CD14-positive monocyte (primary cell): ENCODE data around the gene FBXL16. TPM values are rescaled to one million over a fixed set of nuclear protein-coding genes. Genes with fewer than 3 reads are reported as not detected.

Experiments
- DNase-seq, 3 donors: peaks; one replicate each; pipeline ENCODE4 v3.0.0-alpha.2; 2011 to 2022
- H2AFZ ChIP-seq: 2 replicates; pipeline ENCODE4 v1.6.0; 2012; ENCODE audit warnings: mild to moderate bottlenecking, low read depth, low read length, inconsistent platforms; ENCODE audit not compliant: insufficient read depth, poor library complexity, severe bottlenecking
- H3K27ac ChIP-seq, 2 donors: 1 replicate in 1 of 2; 2 replicates in 1 of 2; pipeline ENCODE4 v1.5.1; 2012 to 2013; ENCODE audit warnings: low read length in 2 of 2, control low read depth in 1 of 2, inconsistent platforms in 1 of 2, low read depth in 1 of 2, mild to moderate bottlenecking in 1 of 2
- H3K27me3 ChIP-seq, 2 donors: one replicate each; pipeline versions ENCODE4 v1.6.0 to v1.6.1; 2011 to 2013; ENCODE audit warnings: low read length in 2 of 2; ENCODE audit not compliant: control insufficient read depth in 2 of 2, insufficient read depth in 2 of 2
- H3K36me3 ChIP-seq, 2 donors: replicated peaks in 1 of 2; 1 replicate in 1 of 2; 2 replicates in 1 of 2; pipeline versions ENCODE4 v1.5.1 to v1.6.1; 2012 to 2013; ENCODE audit warnings: low read length in 2 of 2, control low read depth in 1 of 2, inconsistent platforms in 1 of 2, mild to moderate bottlenecking in 1 of 2; ENCODE audit not compliant: insufficient read depth in 2 of 2, control insufficient read depth in 1 of 2
- H3K4me1 ChIP-seq, 2 donors: 1 replicate in 1 of 2; 2 replicates in 1 of 2; pipeline versions ENCODE4 v1.5.1 to v1.6.1; 2012 to 2013; ENCODE audit warnings: low read length in 2 of 2, control low read depth in 1 of 2, inconsistent platforms in 1 of 2, mild to moderate bottlenecking in 1 of 2, moderate library complexity in 1 of 2; ENCODE audit not compliant: insufficient read depth in 2 of 2, control insufficient read depth in 1 of 2
- H3K4me2 ChIP-seq: replicated peaks from 2 replicates; pipeline ENCODE3; 2012; ENCODE audit warnings: low read length, moderate library complexity, mild to moderate bottlenecking; ENCODE audit not compliant: poor library complexity, severe bottlenecking; ENCODE audit errors: extremely low read depth
- H3K4me3 ChIP-seq, 3 experiments: fragments of 200-600 bp in 1 of 3; sonication (generic) in 1 of 3; replicated peaks in 1 of 3; 1 replicate in 2 of 3; 2 replicates in 1 of 3; pipeline ENCODE4 v1.5.1; 2011 to 2013; ENCODE audit warnings: low read length in 3 of 3, mild to moderate bottlenecking in 3 of 3, control low read depth in 2 of 3, low read depth in 2 of 3, inconsistent platforms in 1 of 3, moderate library complexity in 1 of 3
- H3K79me2 ChIP-seq: 2 replicates; pipeline ENCODE4 v1.6.0; 2012; ENCODE audit warnings: mild to moderate bottlenecking, control low read depth, inconsistent platforms, low read length, moderate library complexity; ENCODE audit not compliant: insufficient read depth
- H3K9ac ChIP-seq: 2 replicates; pipeline ENCODE4 v1.6.0; 2017; ENCODE audit warnings: low read length, mild to moderate bottlenecking; ENCODE audit not compliant: insufficient read depth, poor library complexity, severe bottlenecking
- H3K9me3 ChIP-seq, 2 donors: replicated peaks in 1 of 2; 1 replicate in 1 of 2; 2 replicates in 1 of 2; pipeline versions ENCODE4 v1.5.1 to v1.6.1; 2012 to 2013; ENCODE audit warnings: low read length in 2 of 2, control low read depth in 1 of 2; ENCODE audit not compliant: control insufficient read depth in 1 of 2, insufficient read depth in 1 of 2
- H4K20me1 ChIP-seq: 2 replicates; pipeline ENCODE4 v1.6.0; 2012; ENCODE audit warnings: mild to moderate bottlenecking, low read length, control low read depth, moderate library complexity; ENCODE audit not compliant: insufficient read depth
- H3K27ac Mint-ChIP-seq, 7 donors: one replicate each; pipeline ENCODE4 v1.8.0; 2020; ENCODE audit warnings: mild to moderate bottlenecking in 7 of 7, mixed read lengths in 7 of 7, moderate library complexity in 6 of 7, inconsistent platforms in 2 of 7
- H3K27me3 Mint-ChIP-seq, 3 donors: one replicate each; pipeline ENCODE4 v1.8.0; 2021 to 2022; ENCODE audit warnings: low read depth in 3 of 3, mild to moderate bottlenecking in 3 of 3, mixed read lengths in 3 of 3, moderate library complexity in 3 of 3, inconsistent platforms in 1 of 3
- H3K36me3 Mint-ChIP-seq, 2 donors: one replicate each; pipeline ENCODE4 v1.8.0; 2020; ENCODE audit warnings: mixed read lengths in 2 of 2, inconsistent platforms in 1 of 2, mild to moderate bottlenecking in 1 of 2
- H3K4me1 Mint-ChIP-seq: one replicate; pipeline ENCODE4 v1.8.0; 2020; ENCODE audit warnings: mild to moderate bottlenecking, mixed read lengths
- H3K4me3 Mint-ChIP-seq, 2 donors: one replicate each; pipeline ENCODE4 v1.8.0; 2020; ENCODE audit warnings: mild to moderate bottlenecking in 2 of 2, mixed read lengths in 2 of 2, moderate library complexity in 1 of 2
- H3K9me3 Mint-ChIP-seq, 7 donors: one replicate each; pipeline ENCODE4 v1.8.0; 2020 to 2022; ENCODE audit warnings: mixed read lengths in 7 of 7, mild to moderate bottlenecking in 6 of 7, moderate library complexity in 6 of 7, inconsistent platforms in 2 of 7
- WGBS: methylation state at CpG from one replicate; pipeline ENCODE4 v1.1.5; 2013; ENCODE audit warnings: missing lambda C conversion rate; ENCODE audit not compliant: insufficient coverage; 5-methylcytosine and 5-hydroxymethylcytosine counted together
- intact Hi-C, 2 donors: fragments of 100-400 bp; cut with micrococcal nuclease; formaldehyde crosslinking; loops; one replicate each; pipeline versions ENCODE4 v1.15.0 to v1.15.1; 2023
- polyA plus RNA-seq, 3 donors: library from polyadenylated mRNA; depleted of rRNA in 1 of 3; unstranded in 2 of 3; stranded (reverse) in 1 of 3; fragments of 300-500 nt in 2 of 3; fragments of >200 nt in 1 of 3; fragmentation: Illumina TruSeq in 2 of 3; gene quantifications; 1 replicate in 2 of 3; 2 replicates in 1 of 3; pipeline ENCODE4 v1.2.3, GENCODE V29; 2012 to 2021
- TF ChIP-seq, protein P1 (sequence below): fragments of 200-600 bp; IDR thresholded peaks from one replicate; pipeline ENCODE4 v1.8.0; 2022; ENCODE audit warnings: antibody characterized with exemption, mild to moderate bottlenecking

Gene FBXL16
- polyA plus RNA-seq, 3 donors: 0.28 to 1.0 (median 0.49) TPM

DNA sequence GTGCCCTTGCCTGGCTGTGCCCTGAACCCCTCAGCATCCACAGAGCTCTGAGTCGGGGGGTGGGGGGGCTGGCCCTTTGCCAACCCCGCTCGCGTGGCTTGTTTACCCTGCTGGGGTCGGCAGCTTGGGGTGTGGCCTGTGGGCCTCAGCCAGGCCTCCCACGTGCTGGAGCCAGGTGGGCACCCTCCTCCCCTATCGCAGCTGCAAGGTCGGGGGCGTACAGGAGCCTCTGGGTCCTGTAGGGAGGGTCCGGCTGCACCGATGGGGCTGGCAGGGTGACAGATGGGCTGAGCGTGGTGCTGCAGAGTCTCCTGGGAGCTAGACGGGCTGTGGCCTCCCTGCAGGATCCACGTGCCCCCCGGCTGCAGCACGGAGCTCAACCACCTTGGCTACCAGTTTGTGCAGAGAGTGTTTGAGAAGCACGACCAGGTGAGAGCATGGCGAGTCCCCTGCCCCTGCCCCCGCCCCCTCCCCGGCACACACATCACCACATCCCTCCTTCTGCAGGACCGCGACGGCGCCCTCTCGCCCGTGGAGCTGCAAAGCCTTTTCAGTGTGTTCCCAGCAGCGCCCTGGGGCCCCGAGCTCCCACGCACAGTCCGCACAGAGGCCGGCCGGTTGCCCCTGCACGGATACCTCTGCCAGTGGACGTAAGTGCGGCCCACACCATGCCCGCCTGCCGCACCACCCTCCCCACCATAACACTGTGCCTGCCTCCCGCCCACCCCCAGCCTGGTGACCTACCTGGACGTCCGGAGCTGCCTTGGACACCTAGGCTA lies 34.1 kb downstream of the FBXL16 start:
- Mint-ChIP-seq H3K36me3 (peaks cover 30 to 47% of the 10 kb centered on the region in 2 donors), H3K27me3 (peaks cover 15 to 23% (median 17%) of the 10 kb centered on the region in 3 donors), H3K4me3 (no peak overlapping the region), H3K9me3 (peaks cover 0 to 5% (median 0%) of the 10 kb centered on the region in 7 donors), H3K27ac (no peak overlapping the region), H3K4me1 (peaks cover 17% of the 10 kb centered on the region)
- Histone ChIP-seq H3K4me2 (no peak overlapping the region), H3K9ac (no peak overlapping the region), H3K27ac (no peak overlapping the region), H2AFZ (no peak overlapping the region), H3K79me2 (peaks cover 20% of the 10 kb centered on the region), H4K20me1 (peaks cover 60% of the 10 kb centered on the region), H3K9me3 (no peaks in the 10 kb centered on the region), H3K4me1 (peaks cover 24 to 31% of the 10 kb centered on the region in 2 donors), H3K4me3 (no peak overlapping the region), H3K36me3 (peaks cover 48 to 50% of the 10 kb centered on the region in 2 donors), H3K27me3 (peaks cover 3 to 18% of the 10 kb centered on the region in 2 donors)
- TF ChIP-seq, protein P1, sequence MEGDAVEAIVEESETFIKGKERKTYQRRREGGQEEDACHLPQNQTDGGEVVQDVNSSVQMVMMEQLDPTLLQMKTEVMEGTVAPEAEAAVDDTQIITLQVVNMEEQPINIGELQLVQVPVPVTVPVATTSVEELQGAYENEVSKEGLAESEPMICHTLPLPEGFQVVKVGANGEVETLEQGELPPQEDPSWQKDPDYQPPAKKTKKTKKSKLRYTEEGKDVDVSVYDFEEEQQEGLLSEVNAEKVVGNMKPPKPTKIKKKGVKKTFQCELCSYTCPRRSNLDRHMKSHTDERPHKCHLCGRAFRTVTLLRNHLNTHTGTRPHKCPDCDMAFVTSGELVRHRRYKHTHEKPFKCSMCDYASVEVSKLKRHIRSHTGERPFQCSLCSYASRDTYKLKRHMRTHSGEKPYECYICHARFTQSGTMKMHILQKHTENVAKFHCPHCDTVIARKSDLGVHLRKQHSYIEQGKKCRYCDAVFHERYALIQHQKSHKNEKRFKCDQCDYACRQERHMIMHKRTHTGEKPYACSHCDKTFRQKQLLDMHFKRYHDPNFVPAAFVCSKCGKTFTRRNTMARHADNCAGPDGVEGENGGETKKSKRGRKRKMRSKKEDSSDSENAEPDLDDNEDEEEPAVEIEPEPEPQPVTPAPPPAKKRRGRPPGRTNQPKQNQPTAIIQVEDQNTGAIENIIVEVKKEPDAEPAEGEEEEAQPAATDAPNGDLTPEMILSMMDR: no peak
- DNase-seq: no peak
- 94% methylated on average over 27 of the region's 40 CpGs for WGBS
- intact Hi-C loops: no loop called here

DNA sequence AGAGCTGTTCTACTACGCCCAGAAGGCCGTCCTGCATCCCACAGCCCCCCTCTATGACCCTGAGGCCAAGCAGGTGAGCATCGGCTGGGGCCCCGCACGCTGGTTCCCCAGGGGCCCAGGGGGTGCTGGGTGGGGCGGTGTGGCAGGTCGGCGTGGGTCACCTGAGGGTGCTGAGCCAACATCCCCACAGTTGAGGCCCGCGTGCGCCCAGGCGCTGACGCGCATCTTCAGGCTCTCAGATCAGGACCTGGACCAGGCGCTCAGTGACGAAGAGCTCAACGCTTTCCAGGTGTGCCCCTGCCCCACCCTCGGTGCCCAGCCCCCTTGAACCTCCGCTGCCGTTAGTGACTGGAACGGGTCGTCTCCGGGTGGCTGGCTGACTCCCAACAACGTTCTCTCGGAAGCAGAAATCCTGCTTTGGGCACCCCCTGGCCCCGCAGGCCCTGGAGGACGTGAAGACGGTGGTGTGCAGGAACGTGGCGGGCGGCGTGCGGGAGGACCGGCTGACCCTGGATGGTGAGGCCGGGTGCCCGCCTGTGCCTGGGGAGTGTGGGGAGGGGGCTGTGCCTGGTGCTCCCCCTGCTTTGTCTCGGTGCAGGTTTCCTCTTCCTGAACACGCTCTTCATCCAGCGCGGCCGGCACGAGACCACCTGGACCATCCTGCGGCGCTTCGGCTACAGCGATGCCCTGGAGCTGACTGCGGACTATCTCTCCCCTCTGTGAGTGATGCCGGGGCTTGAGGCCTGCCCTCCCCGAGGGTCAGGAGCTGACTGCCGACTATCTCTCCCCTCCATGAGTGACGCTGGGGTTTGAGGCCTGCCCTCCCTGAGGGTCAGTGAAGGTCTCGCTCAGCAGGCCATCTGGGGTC lies 34.9 kb downstream of the FBXL16 start:
- peaks cover 20% of the 10 kb centered on the region for H3K79me2 ChIP-seq
- H3K9me3 ChIP-seq: no peaks in the 10 kb centered on the region
- peaks cover 60% of the 10 kb centered on the region for H4K20me1 ChIP-seq
- H2AFZ ChIP-seq: no peak overlapping the region
- Mint-ChIP-seq H3K4me1 (peaks cover 17% of the 10 kb centered on the region), H3K9me3 (peaks cover 0 to 5% (median 0%) of the 10 kb centered on the region in 7 donors), H3K36me3 (peaks cover 30 to 47% of the 10 kb centered on the region in 2 donors), H3K27ac (no peak overlapping the region), H3K4me3 (no peak overlapping the region), H3K27me3 (peaks cover 9 to 14% (median 10%) of the 10 kb centered on the region in 3 donors)
- H3K27ac ChIP-seq: no peak overlapping the region
- H3K4me2 ChIP-seq: no peak overlapping the region
- H3K9ac ChIP-seq: no peak overlapping the region
- peaks cover 48 to 50% of the 10 kb centered on the region in 2 donors for H3K36me3 ChIP-seq
- no peak for DNase-seq
- TF ChIP-seq, protein P1: no peak
- WGBS: 95% methylated on average over 47 of the region's 52 CpGs
- H3K27me3 ChIP-seq: peaks cover 0 to 10% of the 10 kb centered on the region in 2 donors
- intact Hi-C loops: no loop called here
- H3K4me1 ChIP-seq: peaks cover 24 to 31% of the 10 kb centered on the region in 2 donors
- no peak overlapping the region for H3K4me3 ChIP-seq
